HL-60 (cell line): ENCODE data around the gene LCTL.
"Not testable (repeated sequence)": the region's sequence is repeated elsewhere in the genome, so short reads cannot be mapped to it uniquely, and the experiment has no call there.

Experiments
- DNase-seq, 2 experiments: peaks; one replicate each; pipeline ENCODE4 v3.0.0-alpha.2; 2010 to 2020; ENCODE audit warnings: low read depth in 1 of 2, low spot score in 1 of 2
- H3K27ac ChIP-seq: fragments of 250-450 bp; sonication (Bioruptor Pico); replicated peaks from 2 replicates; pipeline ENCODE4 v1.5.1; 2020; ENCODE audit warnings: mild to moderate bottlenecking, moderate library complexity
- H3K27me3 ChIP-seq: fragments of 250-450 bp; sonication (Bioruptor Pico); 2 replicates; pipeline ENCODE4 v1.5.1; 2021; ENCODE audit warnings: mild to moderate bottlenecking, moderate library complexity; ENCODE audit not compliant: insufficient read depth, poor library complexity, severe bottlenecking
- H3K4me3 ChIP-seq: replicated peaks from 2 replicates; pipeline ENCODE4 v1.5.1; 2011; ENCODE audit warnings: mild to moderate bottlenecking, control low read depth, low read length; ENCODE audit not compliant: insufficient read depth
- GABPA ChIP-seq: IDR thresholded peaks from 2 replicates; pipeline ENCODE4 v1.6.1; 2012; ENCODE audit warnings: low read depth
- POLR2AphosphoS5 ChIP-seq: IDR thresholded peaks from 2 replicates; pipeline ENCODE4 v1.6.1; 2012; ENCODE audit warnings: low read depth
- SPI1 ChIP-seq: IDR thresholded peaks from 2 replicates; pipeline ENCODE4 v1.6.1; 2012; ENCODE audit warnings: low read depth, mild to moderate bottlenecking, borderline replicate concordance
- TF ChIP-seq, protein P1 (sequence below): IDR thresholded peaks from 2 replicates; pipeline ENCODE4 v1.6.1; 2012; ENCODE audit warnings: low read depth; ENCODE audit not compliant: insufficient replicate concordance
- TF ChIP-seq, protein P2 (sequence below): IDR thresholded peaks from one replicate; pipeline ENCODE4 v1.5.1; 2011; ENCODE audit warnings: low read length, control low read depth, inconsistent platforms; ENCODE audit not compliant: insufficient read depth

The LCTL gene

DNA sequence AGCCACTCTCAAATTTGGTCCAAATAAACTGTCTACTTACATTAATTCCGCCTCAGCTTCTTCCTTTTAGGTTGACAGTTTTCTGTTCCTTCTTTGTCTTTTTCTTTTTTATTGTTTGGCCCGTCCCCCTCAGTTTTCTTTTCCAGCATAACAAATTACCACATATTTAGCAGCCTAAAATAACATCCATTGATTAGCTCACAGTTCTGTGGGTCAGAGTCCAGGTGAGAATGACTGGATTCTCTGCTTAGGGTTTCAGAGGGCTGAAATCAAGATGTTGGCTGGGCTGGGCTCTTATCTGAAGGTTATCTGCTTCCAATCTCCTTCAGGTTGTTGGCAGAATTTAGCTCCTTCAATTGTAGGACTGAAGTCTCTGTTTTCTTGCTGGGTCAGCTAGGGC, 24.6 kb upstream of the LCTL start:
- no peak for DNase-seq
- H3K27me3 ChIP-seq: no peaks in the 10 kb centered on the region
- H3K4me3 ChIP-seq: no peak overlapping the region
- TF ChIP-seq SPI1: no peak
- TF ChIP-seq GABPA: no peak
- no peak for TF ChIP-seq POLR2AphosphoS5
- TF ChIP-seq, protein P1, sequence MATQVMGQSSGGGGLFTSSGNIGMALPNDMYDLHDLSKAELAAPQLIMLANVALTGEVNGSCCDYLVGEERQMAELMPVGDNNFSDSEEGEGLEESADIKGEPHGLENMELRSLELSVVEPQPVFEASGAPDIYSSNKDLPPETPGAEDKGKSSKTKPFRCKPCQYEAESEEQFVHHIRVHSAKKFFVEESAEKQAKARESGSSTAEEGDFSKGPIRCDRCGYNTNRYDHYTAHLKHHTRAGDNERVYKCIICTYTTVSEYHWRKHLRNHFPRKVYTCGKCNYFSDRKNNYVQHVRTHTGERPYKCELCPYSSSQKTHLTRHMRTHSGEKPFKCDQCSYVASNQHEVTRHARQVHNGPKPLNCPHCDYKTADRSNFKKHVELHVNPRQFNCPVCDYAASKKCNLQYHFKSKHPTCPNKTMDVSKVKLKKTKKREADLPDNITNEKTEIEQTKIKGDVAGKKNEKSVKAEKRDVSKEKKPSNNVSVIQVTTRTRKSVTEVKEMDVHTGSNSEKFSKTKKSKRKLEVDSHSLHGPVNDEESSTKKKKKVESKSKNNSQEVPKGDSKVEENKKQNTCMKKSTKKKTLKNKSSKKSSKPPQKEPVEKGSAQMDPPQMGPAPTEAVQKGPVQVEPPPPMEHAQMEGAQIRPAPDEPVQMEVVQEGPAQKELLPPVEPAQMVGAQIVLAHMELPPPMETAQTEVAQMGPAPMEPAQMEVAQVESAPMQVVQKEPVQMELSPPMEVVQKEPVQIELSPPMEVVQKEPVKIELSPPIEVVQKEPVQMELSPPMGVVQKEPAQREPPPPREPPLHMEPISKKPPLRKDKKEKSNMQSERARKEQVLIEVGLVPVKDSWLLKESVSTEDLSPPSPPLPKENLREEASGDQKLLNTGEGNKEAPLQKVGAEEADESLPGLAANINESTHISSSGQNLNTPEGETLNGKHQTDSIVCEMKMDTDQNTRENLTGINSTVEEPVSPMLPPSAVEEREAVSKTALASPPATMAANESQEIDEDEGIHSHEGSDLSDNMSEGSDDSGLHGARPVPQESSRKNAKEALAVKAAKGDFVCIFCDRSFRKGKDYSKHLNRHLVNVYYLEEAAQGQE: no peak
- TF ChIP-seq, protein P2, sequence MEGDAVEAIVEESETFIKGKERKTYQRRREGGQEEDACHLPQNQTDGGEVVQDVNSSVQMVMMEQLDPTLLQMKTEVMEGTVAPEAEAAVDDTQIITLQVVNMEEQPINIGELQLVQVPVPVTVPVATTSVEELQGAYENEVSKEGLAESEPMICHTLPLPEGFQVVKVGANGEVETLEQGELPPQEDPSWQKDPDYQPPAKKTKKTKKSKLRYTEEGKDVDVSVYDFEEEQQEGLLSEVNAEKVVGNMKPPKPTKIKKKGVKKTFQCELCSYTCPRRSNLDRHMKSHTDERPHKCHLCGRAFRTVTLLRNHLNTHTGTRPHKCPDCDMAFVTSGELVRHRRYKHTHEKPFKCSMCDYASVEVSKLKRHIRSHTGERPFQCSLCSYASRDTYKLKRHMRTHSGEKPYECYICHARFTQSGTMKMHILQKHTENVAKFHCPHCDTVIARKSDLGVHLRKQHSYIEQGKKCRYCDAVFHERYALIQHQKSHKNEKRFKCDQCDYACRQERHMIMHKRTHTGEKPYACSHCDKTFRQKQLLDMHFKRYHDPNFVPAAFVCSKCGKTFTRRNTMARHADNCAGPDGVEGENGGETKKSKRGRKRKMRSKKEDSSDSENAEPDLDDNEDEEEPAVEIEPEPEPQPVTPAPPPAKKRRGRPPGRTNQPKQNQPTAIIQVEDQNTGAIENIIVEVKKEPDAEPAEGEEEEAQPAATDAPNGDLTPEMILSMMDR: no peak
- no peak overlapping the region for H3K27ac ChIP-seq

GRCh38 chr15:66589429-66589828, 23.6 kb upstream of the LCTL start:
- not testable (repeated sequence) for DNase-seq, H3K27me3 ChIP-seq, H3K4me3 ChIP-seq, H3K27ac ChIP-seq

DNA sequence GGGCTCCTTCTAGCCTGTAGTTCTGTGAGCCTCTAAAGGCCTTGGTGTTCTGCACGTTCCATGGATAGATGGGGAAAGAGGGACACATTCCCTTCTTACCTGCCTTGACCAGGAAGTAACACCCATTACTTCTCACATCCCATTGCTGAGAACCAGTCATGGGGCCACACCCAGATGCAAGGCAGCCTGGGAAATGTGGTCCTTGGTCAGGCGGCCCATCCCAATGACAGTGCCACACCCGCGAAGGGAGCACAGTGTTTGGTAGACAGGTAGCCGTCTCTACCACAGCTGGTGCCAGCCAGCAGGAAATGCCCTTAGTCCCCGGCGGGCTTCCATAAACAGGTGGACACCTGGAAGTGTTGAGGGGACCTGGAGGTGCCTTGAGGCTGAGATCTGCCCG, 23.2 kb upstream of the LCTL start:
- Histone ChIP-seq H3K27ac (no peak overlapping the region), H3K4me3 (no peak overlapping the region), H3K27me3 (no peaks in the 10 kb centered on the region)
- no peak for DNase-seq
- no peak for TF ChIP-seq SPI1
- TF ChIP-seq, protein P2: no peak
- no peak for TF ChIP-seq POLR2AphosphoS5
- TF ChIP-seq GABPA: no peak
- TF ChIP-seq, protein P1: no peak

DNA sequence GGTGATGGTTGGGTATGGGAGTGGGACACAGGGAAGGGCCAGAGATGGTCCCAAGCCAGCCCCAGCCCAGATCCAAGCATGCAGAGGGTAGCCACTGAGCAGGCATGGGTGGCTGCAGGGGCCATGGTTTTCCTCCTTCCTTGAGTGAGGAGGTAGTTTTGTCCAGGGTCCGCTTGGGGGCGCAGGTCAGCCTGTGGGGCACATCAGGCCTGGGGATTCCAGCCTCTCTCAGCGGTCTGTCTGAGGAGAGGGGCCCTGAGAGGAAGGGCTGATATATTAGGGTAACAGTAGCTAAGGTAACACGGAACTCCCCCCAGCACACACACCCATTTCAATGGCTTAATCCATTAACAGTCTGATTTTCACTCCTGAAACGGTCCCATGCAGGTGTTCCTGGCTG, 22.7 kb upstream of the LCTL start:
- DNase-seq: no peak
- no peak overlapping the region for H3K4me3 ChIP-seq
- H3K27me3 ChIP-seq: no peaks in the 10 kb centered on the region
- H3K27ac ChIP-seq: no peak overlapping the region
- TF ChIP-seq POLR2AphosphoS5 (no peak), GABPA (no peak), SPI1 (no peak)
- TF ChIP-seq, protein P1: no peak
- TF ChIP-seq, protein P2: no peak
